Neural cell (in vitro differentiated cells): ENCODE measurements around the gene ME3. TPM values are rescaled to one million over a fixed set of nuclear protein-coding genes. Genes with fewer than 3 reads are reported as not detected.

Experiments
- H2AFZ ChIP-seq: fragments of 200-600, 300-800 bp; sonication (generic), shearing (Covaris generic); 2 replicates; pipeline ENCODE4 v1.6.0; 2014; ENCODE audit warnings: low read depth, mild to moderate bottlenecking, antibody characterized with exemption, low read length, moderate library complexity
- H3F3A ChIP-seq: fragments of 200-600 bp; shearing (Covaris generic); 2 replicates; pipeline ENCODE4 v1.6.1; 2016; ENCODE audit warnings: mild to moderate bottlenecking, moderate library complexity, mixed read lengths, antibody characterized with exemption, low read length; ENCODE audit not compliant: insufficient read depth, poor library complexity, severe bottlenecking
- H3K27ac ChIP-seq: fragments of 200-600, 300-800 bp; sonication (generic), shearing (Covaris generic); 2 replicates; pipeline ENCODE4 v1.5.1; 2014; ENCODE audit warnings: mild to moderate bottlenecking, low read length, moderate library complexity
- H3K27me3 ChIP-seq: fragments of 300-800, 200-600 bp; sonication (generic), shearing (Covaris generic); 2 replicates; pipeline ENCODE4 v1.6.0; 2014; ENCODE audit warnings: mild to moderate bottlenecking, low read depth, low read length, moderate library complexity; ENCODE audit not compliant: insufficient read depth
- H3K36me3 ChIP-seq: fragments of 300-800, 200-600 bp; sonication (generic), shearing (Covaris generic); 2 replicates; pipeline ENCODE4 v1.5.1; 2014; ENCODE audit warnings: mild to moderate bottlenecking, antibody characterized with exemption, low read length, moderate library complexity; ENCODE audit not compliant: insufficient read depth
- H3K4me2 ChIP-seq: fragments of 300-800, 200-600 bp; sonication (generic), shearing (Covaris generic); 2 replicates; pipeline ENCODE4 v1.6.0; 2014; ENCODE audit warnings: mild to moderate bottlenecking, low read length
- H3K4me3 ChIP-seq: fragments of 300-800, 200-600 bp; sonication (generic), shearing (Covaris generic); 2 replicates; pipeline ENCODE4 v1.5.1; 2014; ENCODE audit warnings: mild to moderate bottlenecking, low read length, moderate library complexity
- H3K79me2 ChIP-seq: fragments of 200-600 bp; shearing (Covaris generic); replicated peaks from 2 replicates; pipeline ENCODE4 v1.6.0; 2014; ENCODE audit warnings: mild to moderate bottlenecking, low read length, moderate library complexity; ENCODE audit not compliant: insufficient read depth
- H3K9ac ChIP-seq: fragments of 300-800, 200-600 bp; sonication (generic), shearing (Covaris generic); 2 replicates; pipeline ENCODE4 v1.6.1; 2016; ENCODE audit warnings: mild to moderate bottlenecking, low read length, mixed read lengths
- H3K9me2 ChIP-seq: fragments of 200-600 bp; shearing (Covaris generic); 2 replicates; pipeline ENCODE4 v1.6.1; 2016; ENCODE audit warnings: mild to moderate bottlenecking, low read length, mixed read lengths; ENCODE audit not compliant: insufficient read depth
- H3K9me3 ChIP-seq: fragments of 200-600, 300-800 bp; sonication (generic), shearing (Covaris generic); 2 replicates; pipeline ENCODE4 v1.6.1; 2016; ENCODE audit warnings: mild to moderate bottlenecking, mixed run types, low read length, moderate library complexity, mixed read lengths
- H4K20me1 ChIP-seq: fragments of 200-600 bp; shearing (Covaris generic); 2 replicates; pipeline ENCODE4 v1.6.1; 2016; ENCODE audit warnings: mild to moderate bottlenecking, mixed run types; ENCODE audit not compliant: insufficient read depth
- CTCF ChIP-seq: fragments of 450-650 bp; IDR thresholded peaks from 2 replicates; pipeline ENCODE4 v1.5.1; 2014; ENCODE audit warnings: antibody characterized with exemption, mild to moderate bottlenecking, moderate library complexity; ENCODE audit not compliant: poor library complexity, severe bottlenecking
- EP300 ChIP-seq: fragments of 450-650 bp; conservative IDR thresholded peaks from 2 replicates; pipeline ENCODE4 v1.6.1; 2014; ENCODE audit warnings: antibody characterized with exemption, mild to moderate bottlenecking, moderate library complexity; ENCODE audit not compliant: poor library complexity, severe bottlenecking
- EZH2 ChIP-seq: fragments of 200-600, 300-800 bp; shearing (Covaris generic), sonication (generic); IDR thresholded peaks from 2 replicates; pipeline ENCODE4 v1.6.1; 2014; ENCODE audit warnings: antibody characterized with exemption, low read length, borderline replicate concordance, mild to moderate bottlenecking; ENCODE audit not compliant: insufficient read depth, poor library complexity, severe bottlenecking
- MXI1 ChIP-seq: fragments of 450-650 bp; conservative IDR thresholded peaks from 2 replicates; pipeline ENCODE4 v1.6.1; 2014; ENCODE audit warnings: antibody characterized with exemption, mild to moderate bottlenecking; ENCODE audit not compliant: poor library complexity, severe bottlenecking
- POLR2AphosphoS5 ChIP-seq: IDR thresholded peaks from 2 replicates; pipeline ENCODE4 v1.6.1; 2012
- RAD21 ChIP-seq: fragments of 450-650 bp; conservative IDR thresholded peaks from 2 replicates; pipeline ENCODE4 v1.6.1; 2014; ENCODE audit warnings: antibody characterized with exemption, mild to moderate bottlenecking, moderate library complexity
- REST ChIP-seq: IDR thresholded peaks from 2 replicates; pipeline ENCODE4 v1.6.1; 2012; ENCODE audit warnings: borderline replicate concordance
- SMC3 ChIP-seq: fragments of 450-650 bp; conservative IDR thresholded peaks from 2 replicates; pipeline ENCODE4 v1.6.1; 2014; ENCODE audit warnings: antibody characterized with exemption, mild to moderate bottlenecking, moderate library complexity; ENCODE audit not compliant: poor library complexity
- TAF1 ChIP-seq: IDR thresholded peaks from 2 replicates; pipeline ENCODE4 v1.6.1; 2012; ENCODE audit warnings: low read depth
- polyA plus RNA-seq: library from polyadenylated mRNA; depleted of rRNA; stranded (reverse); fragments of >200 nt; gene quantifications from 2 replicates; pipeline ENCODE4 v1.2.3, GENCODE V29; 2014

Gene ME3
- polyA plus RNA-seq, 1 donor from 2014 or later, result 2.1 TPM

- TF ChIP-seq EP300, result no peak
- Histone ChIP-seq H4K20me1 (no peaks in the 10 kb centered on the region), H3K9ac (no peak overlapping the region), H3K36me3 (no peaks in the 10 kb centered on the region), H3K4me3 (no peak overlapping the region), H3K9me3 (no peaks in the 10 kb centered on the region), H2AFZ (no peak overlapping the region), H3K9me2 (no peaks in the 10 kb centered on the region), H3K79me2 (no peaks in the 10 kb centered on the region), H3F3A (no peaks in the 10 kb centered on the region), H3K27me3 (no peaks in the 10 kb centered on the region), H3K4me2 (no peak overlapping the region), H3K27ac (no peak overlapping the region)
Observed at GRCh38 chr11:86442827-86443226, 229.6 kb downstream of the ME3 start.

GRCh38 chr11:86442420-86442819 lies 230.0 kb downstream of the ME3 start:
- H3K27me3 ChIP-seq, result no peaks in the 10 kb centered on the region
- no peak overlapping the region for H3K9ac ChIP-seq
- H3K79me2 ChIP-seq, result no peaks in the 10 kb centered on the region
- H2AFZ ChIP-seq, result no peak overlapping the region
- H3K36me3 ChIP-seq, result no peaks in the 10 kb centered on the region
- no peak overlapping the region for H3K4me2 ChIP-seq
- H3K27ac ChIP-seq, result no peak overlapping the region
- TF ChIP-seq TAF1 (no peak), EP300 (no peak), CTCF (no peak), MXI1 (no peak), RAD21 (no peak), POLR2AphosphoS5 (no peak), SMC3 (no peak), REST (no peak), EZH2 (no peak)
- H3K4me3 ChIP-seq, result no peak overlapping the region
- no peaks in the 10 kb centered on the region for H3F3A ChIP-seq
- no peaks in the 10 kb centered on the region for H3K9me2 ChIP-seq
- no peaks in the 10 kb centered on the region for H4K20me1 ChIP-seq
- no peaks in the 10 kb centered on the region for H3K9me3 ChIP-seq

GRCh38 chr11:86440843-86441242 lies 231.6 kb downstream of the ME3 start:
- Histone ChIP-seq H3K36me3 (no peaks in the 10 kb centered on the region), H3K27me3 (no peaks in the 10 kb centered on the region), H3K9me2 (no peaks in the 10 kb centered on the region), H2AFZ (no peak overlapping the region), H3K9me3 (no peaks in the 10 kb centered on the region), H3K9ac (no peak overlapping the region), H4K20me1 (no peaks in the 10 kb centered on the region), H3F3A (no peaks in the 10 kb centered on the region), H3K79me2 (no peaks in the 10 kb centered on the region), H3K4me3 (no peak overlapping the region), H3K4me2 (no peak overlapping the region), H3K27ac (no peak overlapping the region)
- no peak for TF ChIP-seq MXI1
- no peak for TF ChIP-seq POLR2AphosphoS5
- TF ChIP-seq TAF1, result no peak
- no peak for TF ChIP-seq EZH2
- TF ChIP-seq SMC3, result no peak
- no peak for TF ChIP-seq CTCF
- no peak for TF ChIP-seq RAD21
